Stimulated activated CD8-positive, alpha-beta memory T cell treated with anti-CD3 and anti-CD28 coated beads, Interleukin-4, amount 100 ng/mL, for 24 hours (primary cell): ENCODE data around the gene CNOT9.

Source experiments
- DNase-seq: peaks from one replicate; pipeline ENCODE4 v3.0.0-alpha.2; 2020; ENCODE audit warnings: low read depth

CNOT9 gene

DNA sequence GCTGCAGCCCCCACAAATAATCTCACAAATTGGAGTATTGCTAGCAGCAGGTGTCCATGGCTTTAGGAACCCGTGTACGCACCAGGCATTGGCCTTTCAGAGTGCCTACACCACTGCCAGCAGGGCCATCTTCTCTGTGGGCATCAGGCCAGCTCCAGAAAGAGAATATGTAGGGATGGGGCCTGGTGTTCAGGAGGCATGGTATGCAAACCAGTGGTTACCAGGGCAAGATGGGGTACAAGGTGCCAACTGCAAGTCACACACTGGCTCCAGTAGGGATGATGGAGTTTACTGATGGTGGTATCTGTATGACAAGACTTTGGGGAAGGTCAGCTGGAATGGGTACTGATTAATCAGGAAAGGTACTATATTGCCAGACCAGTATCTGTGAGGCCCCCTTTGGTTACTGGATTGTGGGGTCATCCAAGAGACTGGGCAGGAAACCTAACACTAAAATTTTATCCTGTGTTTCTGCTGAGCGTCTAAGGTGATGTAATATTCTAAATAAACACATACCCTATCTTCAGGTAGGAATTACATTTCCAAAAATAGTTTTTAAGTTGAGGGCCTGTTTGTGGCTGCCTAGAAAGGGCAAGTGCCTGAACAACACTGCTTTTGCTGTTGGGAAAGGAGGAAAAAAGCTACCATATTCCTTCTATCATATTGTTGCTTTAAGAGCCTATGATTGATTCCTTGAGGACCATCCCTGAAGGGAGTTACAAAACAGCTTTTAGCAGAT is 9.0 kb downstream of the CNOT9 start:
- DNase-seq = no peak

DNA sequence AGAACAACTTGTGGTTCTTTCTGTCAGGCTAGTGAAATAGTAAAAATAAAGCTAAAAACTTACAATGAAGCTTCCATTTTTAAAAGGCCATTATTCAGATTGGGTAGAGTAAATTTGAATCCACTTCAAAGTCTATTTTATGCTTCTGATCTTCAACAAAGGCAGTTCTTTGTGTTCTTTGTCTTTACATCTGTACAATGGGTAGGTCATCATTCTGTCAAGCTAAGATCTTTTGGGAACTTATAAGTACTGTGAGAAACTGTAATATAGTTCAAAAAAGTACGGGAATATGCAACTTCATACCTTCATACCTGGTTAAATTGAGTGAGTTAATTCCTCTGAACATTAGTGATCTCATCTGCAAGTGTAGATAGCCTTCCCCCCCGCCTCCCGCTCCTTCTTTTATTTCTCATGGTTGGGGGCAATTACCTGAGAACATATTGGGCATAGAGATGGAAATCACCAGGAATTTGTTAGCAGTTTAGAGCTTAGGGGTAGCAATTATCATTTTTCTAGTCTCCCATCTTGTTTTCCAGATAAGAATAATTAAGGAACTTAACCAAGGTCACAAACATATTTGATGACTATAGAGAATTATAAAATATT is 9.7 kb downstream of the CNOT9 start:
- DNase-seq = no peak

DNA sequence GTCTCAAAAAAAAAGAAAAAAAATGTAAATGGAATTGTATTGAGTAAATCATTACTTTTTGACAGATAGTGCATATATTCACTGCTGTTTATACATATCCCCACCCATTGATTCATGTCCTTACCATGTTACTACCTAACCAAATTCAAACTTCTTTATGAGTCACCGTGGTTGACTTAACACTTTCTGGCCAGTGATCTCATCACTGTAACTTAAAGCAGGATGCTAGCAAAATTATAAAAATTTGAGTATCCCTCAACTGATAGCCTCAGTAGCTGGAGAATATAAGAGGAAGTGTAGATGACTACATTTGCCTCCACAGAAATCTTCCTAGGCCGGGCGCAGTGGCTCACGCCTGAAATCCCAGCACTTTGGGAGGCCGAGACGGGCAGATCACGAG is 13.4 kb downstream of the CNOT9 start:
- no peak for DNase-seq

- no peak for DNase-seq
These were observed 15.6 kb downstream of the CNOT9 start for GRCh38 chr2:218583983-218584850.

DNA sequence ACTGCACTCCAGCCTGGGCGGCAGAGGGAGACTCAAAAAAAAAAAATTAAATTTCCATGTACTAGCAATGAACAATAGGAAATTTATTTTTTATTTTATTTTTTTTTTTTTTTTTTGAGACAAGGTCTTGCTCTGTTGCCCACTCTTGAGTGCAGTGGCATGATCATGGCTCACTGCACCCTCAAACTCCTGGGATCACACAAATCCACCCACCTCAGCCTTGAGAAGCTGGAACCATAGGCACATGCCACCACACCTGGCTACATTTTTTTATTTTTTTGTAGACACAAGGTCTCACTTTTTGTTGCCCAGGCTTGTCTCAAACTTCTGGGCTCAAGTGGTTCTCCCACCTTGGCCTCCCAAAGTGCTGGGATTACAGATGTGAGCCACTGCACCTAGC is 16.9 kb downstream of the CNOT9 start:
- DNase-seq = no peak

GRCh38 chr2:218605432-218605831 is 36.8 kb downstream of the CNOT9 start:
- DNase-seq = no peak

DNA sequence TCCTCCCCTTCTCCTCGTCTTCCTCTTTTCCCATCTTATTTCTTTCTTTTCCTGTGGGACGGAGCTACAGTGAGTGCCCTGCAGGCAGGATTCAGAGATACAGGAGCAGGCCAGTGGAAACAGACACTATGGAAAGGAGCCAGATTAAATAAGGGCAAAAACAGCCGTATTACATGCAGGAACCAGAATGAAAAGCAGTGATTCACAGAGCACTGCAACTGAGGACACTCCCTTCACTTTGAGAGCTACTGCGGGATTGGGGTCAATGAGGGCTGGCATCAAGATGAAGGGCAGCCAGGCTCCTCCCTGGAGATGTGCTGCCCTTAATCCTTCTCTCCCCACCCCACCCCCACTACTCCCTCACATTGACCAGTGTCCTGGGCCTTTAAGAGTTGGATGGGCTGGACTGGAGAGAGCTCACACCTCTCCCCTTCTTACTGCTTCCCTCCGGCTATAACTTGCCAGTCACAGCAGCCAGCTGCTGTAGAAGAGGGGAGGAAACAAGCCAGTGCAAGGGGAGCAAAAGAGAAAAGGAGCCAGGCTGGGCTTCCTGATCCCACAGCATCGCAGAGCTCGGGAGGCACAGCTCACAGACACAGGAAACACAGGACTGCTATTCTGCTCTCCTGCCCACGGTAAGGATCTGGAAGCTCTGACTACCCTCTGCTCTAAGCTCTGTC is 38.9 kb downstream of the CNOT9 start, which contains the start of gene PLCD4:
Gene PLCD4 (plus strand): TSS at position 464 of the 680 bp plus-strand sequence. CDS start 7,841 bp downstream, outside the sequence.
- no peak for DNase-seq

DNA sequence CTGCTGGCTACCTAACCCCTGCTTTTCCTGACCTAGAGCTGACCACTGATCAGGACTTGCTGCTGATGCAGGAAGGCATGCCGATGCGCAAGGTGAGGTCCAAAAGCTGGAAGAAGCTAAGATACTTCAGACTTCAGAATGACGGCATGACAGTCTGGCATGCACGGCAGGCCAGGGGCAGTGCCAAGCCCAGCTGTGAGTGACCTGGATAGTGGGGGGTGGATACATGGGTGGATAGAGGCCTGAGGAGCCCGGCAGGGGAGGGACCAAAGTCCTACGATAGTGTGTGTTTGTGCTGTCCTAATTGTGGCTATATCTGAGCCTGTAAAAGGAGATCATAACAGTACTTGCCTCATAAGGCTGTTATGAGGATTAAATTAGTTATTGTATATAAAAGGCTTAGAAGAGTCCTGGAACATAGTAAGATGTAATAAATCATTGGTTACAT is 47.3 kb downstream of the CNOT9 start:
- no peak for DNase-seq

DNA sequence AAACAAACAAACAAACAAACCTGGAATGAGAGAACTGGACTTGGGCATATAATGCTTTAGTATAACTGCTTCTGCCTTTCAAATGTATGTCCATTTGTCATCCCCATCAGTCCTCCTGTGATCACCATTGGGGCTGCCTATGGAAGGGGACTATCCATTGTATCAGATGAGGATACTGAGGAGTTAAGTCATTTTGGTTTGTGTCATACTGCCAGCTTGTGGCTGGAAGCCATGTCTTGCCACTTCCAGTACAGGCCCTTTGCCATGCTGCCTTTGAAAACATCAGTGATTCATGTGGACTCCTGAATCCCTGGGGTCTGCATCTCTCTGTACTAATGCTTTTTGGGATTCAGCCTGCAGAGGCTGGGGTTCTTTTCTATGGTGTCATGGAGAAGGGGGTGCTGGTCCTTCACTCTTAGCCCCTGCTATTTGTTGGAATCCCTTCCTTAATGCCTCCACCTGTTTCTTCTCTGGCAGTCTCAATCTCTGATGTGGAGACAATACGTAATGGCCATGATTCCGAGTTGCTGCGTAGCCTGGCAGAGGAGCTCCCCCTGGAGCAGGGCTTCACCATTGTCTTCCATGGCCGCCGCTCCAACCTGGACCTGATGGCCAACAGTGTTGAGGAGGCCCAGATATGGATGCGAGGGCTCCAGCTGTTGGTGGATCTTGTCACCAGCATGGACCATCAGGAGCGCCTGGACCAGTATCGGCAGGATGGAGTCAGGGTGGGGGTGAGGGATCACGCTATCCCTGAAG is 49.6 kb downstream of the CNOT9 start:
- no peak for DNase-seq

DNA sequence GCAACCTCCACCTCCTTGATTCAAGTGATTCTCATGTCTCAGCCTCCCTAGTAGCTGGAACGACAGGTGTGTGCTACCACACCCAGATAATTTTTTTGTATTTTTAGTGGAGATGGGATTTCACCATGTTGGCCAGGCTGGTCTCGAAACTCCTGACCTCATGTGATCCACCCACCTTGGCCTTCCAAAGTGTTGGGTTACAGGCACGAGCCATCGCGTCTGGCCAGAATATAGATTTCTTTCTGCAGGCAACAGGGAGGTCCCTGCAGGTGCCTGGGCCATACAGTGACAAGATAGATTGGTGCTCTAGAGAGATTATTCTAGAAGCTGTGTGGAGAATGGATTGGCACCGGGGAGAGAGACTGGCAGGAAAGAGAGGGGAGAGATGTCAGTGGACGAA is 52.4 kb downstream of the CNOT9 start:
- no peak for DNase-seq

DNA sequence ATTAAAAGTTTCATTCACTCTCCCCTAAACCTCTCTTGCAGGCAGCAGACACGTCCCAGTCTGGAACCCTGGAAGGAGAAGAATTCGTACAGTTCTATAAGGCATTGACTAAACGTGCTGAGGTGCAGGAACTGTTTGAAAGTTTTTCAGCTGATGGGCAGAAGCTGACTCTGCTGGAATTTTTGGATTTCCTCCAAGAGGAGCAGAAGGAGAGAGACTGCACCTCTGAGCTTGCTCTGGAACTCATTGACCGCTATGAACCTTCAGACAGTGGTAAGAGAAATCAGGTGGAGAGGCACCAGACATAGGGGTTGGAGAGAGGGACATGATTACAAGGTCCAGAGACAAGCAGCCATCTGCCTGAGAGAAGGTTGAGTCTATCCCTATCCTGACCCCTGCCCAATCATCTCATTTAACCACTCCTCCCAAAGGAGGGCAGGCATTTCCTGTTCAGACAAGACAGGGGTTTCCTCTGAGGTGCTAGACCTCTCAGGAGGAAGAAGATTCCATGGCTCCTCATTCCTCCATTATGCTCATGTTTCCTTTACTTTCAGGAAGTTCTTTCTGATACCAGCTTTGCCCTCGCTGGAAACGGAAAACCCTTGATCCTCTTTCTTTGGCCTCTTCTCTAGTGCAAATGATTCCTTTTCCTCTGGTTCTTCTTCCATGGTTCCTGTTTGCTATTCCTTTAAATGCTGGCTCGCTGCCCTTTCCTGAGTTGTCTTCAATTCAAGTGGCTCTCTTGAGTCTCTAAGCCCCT is 54.1 kb downstream of the CNOT9 start:
- DNase-seq = no peak

DNA sequence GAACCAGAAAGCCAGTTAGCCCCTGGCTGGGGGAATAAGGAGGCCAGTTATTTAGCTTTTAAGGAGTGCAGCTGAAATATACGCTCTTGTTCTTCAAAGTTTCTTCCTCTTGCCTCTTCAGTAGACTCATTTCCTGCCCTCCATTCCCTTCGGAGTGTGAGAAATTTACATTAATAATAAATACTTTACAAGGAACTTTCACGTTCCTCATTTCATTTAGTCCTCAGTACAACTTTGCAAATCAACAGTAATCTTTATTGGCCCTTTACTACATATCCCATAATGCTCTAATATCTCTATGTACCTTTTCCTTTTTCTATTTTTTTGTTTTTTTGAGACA is 54.7 kb downstream of the CNOT9 start:
- DNase-seq = no peak

DNA sequence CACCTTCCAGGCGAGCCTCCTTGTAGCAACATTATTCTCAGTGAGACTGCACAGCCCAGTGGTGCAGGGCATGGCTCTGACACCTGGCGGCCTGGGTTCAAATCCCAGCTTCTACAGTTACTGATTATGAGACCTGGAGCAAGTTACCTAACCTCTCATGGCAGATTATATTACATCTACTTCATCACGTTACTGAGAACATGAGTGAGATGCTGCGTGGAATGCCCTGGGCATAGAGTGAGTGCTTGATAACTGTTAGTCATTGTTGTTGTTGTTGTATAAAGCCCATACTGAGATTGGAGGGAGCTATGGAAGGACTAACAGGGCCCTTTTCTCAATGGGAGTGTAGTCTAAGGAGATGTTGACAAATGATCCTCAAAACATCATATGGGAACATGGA is 57.7 kb downstream of the CNOT9 start:
- no peak for DNase-seq

- DNase-seq = no peak
These were observed 59.3 kb downstream of the CNOT9 start for GRCh38 chr2:218627939-218628338.

GRCh38 chr2:218631837-218632236 is 63.2 kb downstream of the CNOT9 start:
- no peak for DNase-seq

DNA sequence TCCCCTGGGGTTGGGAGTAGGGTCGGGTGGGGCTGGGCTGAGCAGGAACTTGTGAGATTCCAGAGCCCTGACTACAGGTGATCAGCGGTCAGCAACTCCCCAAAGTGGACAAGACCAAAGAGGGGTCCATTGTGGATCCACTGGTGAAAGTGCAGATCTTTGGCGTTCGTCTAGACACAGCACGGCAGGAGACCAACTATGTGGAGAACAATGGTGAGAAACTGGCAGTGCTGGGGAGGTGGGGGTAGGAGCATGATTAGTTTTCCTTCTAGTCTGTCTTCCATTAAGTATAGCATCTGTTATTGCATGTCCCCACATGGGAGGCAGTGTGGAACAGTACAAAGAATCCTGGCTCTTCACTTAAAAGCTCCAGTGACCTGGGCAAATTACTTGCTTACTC is 67.1 kb downstream of the CNOT9 start:
- no peak for DNase-seq

GRCh38 chr2:218638372-218638771 is 69.7 kb downstream of the CNOT9 start:
- no peak for DNase-seq

DNA sequence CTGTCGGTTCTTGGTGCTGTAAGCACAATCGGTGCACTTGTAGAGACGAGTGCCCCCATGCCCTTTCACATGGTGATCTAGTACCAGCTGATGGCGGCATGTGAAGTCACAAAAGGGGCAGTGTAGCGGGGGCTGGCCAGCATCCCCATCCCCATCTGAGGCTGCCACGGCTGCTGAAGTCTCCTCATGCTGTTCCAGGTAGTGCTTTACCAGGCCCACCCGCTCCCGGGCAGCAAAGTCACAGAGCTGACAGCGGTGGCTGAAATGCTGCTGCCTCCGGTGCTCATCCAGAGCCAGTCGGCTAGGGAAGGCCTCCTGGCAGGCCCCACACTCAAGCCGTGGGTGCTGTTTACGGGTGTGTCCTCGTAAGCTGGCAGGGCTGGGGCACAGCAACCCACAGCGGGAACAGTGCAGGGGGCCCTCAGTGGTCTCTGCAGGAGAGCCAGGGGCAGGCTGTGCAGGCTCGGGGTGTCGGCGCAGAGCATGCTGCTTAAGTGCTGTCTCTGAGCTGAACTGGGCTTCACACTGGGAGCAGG is 73.5 kb downstream of the CNOT9 start:
- no peak for DNase-seq

GRCh38 chr2:218642786-218643185 is 74.1 kb downstream of the CNOT9 start:
- no peak for DNase-seq

GRCh38 chr2:218643751-218644310 is 75.2 kb downstream of the CNOT9 start:
- no peak for DNase-seq
